Activated T-cell treated with anti-CD3 and anti-CD28 coated beads, Interleukin-2, amount 50 U/mL, for 4 hours (primary cell): ENCODE results near the gene PDIK1L. TPM values are rescaled to one million over a fixed set of nuclear protein-coding genes. Genes with fewer than 3 reads are reported as not detected.

Experiments
- ATAC-seq, 2 donors: fragments of 200-7000 bp; cut with Tn5 transposase; one replicate each; pipeline ENCODE4 v1.10.0; 2021
- DNase-seq: peaks from one replicate; pipeline ENCODE4 v3.0.0-alpha.2; 2020
- H3K27me3 Mint-ChIP-seq: one replicate; pipeline ENCODE4 v1.8.0; 2021; ENCODE audit warnings: low read depth, mixed read lengths
- H3K36me3 Mint-ChIP-seq: one replicate; pipeline ENCODE4 v1.8.0; 2022; ENCODE audit warnings: mixed read lengths; ENCODE audit not compliant: insufficient read depth
- H3K4me1 Mint-ChIP-seq: one replicate; pipeline ENCODE4 v1.8.0; 2021; ENCODE audit warnings: low read depth, mixed read lengths
- H3K4me3 Mint-ChIP-seq: one replicate; pipeline ENCODE4 v1.8.0; 2021; ENCODE audit warnings: mild to moderate bottlenecking, moderate library complexity, mixed read lengths
- H3K9me3 Mint-ChIP-seq: one replicate; pipeline ENCODE4 v1.8.0; 2021; ENCODE audit warnings: mixed read lengths
- total RNA-seq, 3 donors: library from RNA; stranded (reverse); gene quantifications; one replicate each; pipeline ENCODE4 v1.2.1, GENCODE V29; 2021

Gene PDIK1L
- total RNA-seq, 3 donors from 2014 or later, result 9.6 to 13.5 (median 12.2) TPM

DNA sequence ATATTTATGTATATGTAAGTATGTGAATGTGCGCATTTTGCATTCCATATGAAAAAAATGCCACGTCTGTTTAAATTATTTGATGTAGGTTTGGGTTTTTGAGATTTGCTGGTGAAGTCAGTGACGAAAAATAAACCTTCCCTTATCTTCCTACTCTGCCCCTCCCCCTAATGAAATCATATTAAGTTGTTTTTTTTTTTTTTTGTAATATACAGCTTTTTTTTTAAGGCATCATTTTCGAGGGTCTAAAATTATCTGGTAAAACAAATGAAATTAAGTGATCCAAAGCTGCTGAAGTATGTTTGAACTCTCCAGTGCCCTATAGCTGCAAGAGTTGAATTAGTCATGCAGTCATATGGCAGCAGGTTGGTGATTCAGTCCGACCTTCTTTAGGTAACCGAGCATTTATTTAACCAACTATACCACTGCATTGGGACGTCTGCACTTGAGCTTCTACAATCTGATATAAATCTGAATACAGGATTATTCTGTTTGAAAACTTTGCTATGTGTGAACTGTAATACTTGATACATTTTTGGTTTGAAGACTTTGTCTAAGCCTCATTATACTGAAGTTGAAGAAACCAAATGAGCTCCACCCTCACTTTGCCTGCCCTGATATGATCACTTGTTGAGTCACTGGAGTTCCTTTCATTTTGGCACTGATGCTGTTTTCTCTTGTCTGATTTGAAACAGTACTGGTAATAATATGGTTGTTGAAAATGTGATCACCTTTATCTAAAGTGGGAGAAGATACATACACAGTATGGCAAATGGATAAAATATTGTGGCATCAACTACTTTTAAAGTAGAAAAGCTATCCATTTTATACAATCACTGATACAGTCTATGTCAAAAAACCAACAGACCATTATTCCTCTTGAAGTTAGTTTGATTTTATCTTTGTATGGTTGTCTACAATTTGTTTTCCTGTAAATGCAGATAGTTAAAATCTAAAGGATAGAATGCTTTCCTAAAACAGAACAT, 11.7 kb downstream of the PDIK1L start:
- H3K9me3 Mint-ChIP-seq, result no peaks in the 10 kb centered on the region
- no peaks in the 10 kb centered on the region for H3K27me3 Mint-ChIP-seq
- ATAC-seq (peak; percentile 79 to 84), DNase-seq (no peak)
- peaks cover 56% of the 10 kb centered on the region for H3K4me1 Mint-ChIP-seq
- H3K4me3 Mint-ChIP-seq, result peak overlapping the region; percentile 3
- H3K36me3 Mint-ChIP-seq, result peaks cover 14% of the 10 kb centered on the region

DNA sequence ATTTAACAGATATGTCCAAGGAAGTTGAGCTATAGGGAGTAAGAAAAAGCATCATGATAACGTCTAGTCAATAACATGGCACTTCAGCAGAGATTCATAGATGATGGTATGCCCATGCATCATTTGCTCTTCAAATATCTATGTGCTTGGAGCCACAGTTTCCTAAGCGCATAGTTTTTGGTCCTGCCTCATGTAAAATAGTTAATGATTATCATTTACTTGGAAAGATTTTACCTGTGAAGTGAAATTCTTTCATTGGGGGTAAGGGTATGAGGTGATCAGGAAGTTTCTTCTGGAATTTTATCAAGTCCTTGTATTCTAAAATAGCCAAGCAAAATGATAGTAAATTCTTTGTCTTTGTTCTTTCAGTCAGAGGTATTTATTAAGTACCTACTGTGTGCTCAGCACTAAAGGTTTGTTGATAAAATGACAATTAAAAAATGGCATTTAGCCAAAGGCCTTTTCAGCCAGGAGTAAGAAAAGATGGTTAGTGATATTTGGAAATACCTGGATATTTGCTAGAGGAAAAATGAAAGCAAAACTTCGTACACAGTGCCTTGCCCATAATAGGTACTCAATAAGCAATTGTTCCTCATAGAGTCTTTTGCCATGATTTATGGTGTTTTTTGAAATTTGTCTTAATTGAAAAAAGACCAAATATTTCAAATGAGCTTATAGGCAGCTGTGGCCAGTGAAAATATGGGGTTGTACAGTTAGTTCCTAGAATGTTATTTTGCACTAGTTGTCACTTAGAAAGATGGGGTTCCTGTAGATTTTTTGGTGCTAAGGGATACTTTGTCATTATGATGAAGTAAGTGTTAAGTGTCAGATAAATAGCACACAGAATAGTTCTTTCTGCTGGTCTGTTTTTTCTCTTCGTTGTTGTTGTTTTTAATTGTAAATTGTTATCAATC, 13.1 kb downstream of the PDIK1L start:
- peaks cover 1% of the 10 kb centered on the region for H3K27me3 Mint-ChIP-seq
- no peak for DNase-seq
- peaks cover 58% of the 10 kb centered on the region for H3K4me1 Mint-ChIP-seq
- H3K36me3 Mint-ChIP-seq, result peaks cover 8% of the 10 kb centered on the region
- no peak overlapping the region for H3K4me3 Mint-ChIP-seq
- ATAC-seq, result no peak
- H3K9me3 Mint-ChIP-seq, result no peaks in the 10 kb centered on the region

DNA sequence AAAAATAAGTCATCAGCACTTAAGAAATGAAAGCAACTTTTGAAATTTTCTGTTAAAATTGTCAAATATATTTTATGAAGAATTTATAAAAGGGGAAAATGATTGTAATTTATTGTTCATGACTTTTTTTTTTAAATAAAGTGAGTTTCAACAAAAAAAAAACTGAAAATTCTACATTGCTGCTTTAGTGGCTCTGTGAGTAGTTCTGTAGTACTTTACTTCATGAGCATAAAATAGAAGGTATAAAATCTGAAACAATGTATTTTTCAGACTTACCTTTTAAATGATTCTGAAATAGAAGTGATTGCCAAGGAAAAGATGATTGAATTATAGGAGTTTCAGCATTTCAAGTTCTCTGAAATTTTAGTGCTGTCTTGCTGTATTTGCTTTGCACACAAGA, 13.8 kb downstream of the PDIK1L start:
- no peak for ATAC-seq
- Mint-ChIP-seq H3K36me3 (peaks cover 8% of the 10 kb centered on the region), H3K4me3 (no peak overlapping the region), H3K9me3 (no peaks in the 10 kb centered on the region), H3K4me1 (peaks cover 52% of the 10 kb centered on the region), H3K27me3 (peaks cover 1% of the 10 kb centered on the region)
- DNase-seq, result no peak

DNA sequence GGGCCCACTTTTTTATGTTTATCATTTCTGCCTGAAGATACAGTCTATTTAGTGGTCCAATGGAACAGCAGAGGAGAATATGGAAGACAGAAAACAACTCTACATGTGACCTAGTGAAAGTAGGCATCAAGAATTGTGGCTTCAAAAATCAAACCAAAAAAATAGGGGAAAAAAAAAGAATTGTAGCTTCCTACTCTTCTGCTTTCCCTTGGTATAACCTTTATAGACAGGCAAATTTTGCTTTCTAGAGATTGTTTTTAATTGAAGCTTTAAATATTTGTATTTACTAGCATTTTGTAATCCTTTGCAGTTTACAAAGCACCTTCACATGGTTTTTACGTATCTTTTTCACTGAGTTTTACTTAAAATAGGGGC, 14.3 kb downstream of the PDIK1L start:
- Mint-ChIP-seq H3K4me3 (peak overlapping the region; percentile 69), H3K4me1 (peaks cover 51% of the 10 kb centered on the region), H3K27me3 (peaks cover 1% of the 10 kb centered on the region), H3K9me3 (no peaks in the 10 kb centered on the region), H3K36me3 (peaks cover 8% of the 10 kb centered on the region)
- no peak for DNase-seq
- ATAC-seq, result no peak

DNA sequence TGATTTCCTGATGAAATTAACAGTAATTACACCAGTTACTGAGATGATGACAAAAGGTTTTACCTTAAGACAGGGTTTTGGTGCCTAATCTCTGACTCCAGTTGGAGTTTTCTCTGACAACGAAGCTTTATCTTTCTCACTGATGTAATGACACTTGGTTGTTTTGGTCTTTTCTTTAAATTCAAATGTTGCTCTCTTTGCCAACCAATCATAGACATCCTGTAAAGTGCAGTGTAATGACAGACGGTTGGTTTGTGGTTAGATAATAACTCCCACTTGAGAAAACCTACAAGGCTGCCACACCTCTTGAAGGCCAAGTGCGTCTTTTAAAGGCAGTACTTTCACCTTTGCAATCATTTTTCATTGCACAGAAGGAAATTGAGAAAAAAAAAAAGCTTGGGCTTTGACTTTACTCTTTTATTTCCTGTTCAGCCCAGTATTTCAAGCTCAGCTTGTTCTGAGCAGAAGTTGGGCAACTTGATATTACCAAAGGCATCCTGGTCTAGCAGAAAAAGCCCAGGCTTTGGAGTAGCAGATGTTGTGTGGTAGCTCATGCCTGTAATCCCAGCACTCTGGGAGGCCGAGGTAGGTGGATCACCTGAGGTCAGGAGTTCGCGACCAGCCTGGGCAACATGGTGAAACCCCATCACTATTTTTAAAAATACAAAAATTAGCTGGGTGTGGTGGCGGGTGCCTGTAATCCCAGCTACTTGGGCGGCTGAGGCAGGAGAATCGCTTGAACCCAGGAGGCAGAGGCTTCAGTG, 14.9 kb downstream of the PDIK1L start:
- Mint-ChIP-seq H3K4me3 (peak overlapping the region; percentile 69), H3K9me3 (no peaks in the 10 kb centered on the region), H3K27me3 (peaks cover 1% of the 10 kb centered on the region), H3K36me3 (peaks cover 8% of the 10 kb centered on the region), H3K4me1 (peaks cover 51% of the 10 kb centered on the region)
- peak; percentile 25 for DNase-seq
- peak; percentile 84 to 89 for ATAC-seq

DNA sequence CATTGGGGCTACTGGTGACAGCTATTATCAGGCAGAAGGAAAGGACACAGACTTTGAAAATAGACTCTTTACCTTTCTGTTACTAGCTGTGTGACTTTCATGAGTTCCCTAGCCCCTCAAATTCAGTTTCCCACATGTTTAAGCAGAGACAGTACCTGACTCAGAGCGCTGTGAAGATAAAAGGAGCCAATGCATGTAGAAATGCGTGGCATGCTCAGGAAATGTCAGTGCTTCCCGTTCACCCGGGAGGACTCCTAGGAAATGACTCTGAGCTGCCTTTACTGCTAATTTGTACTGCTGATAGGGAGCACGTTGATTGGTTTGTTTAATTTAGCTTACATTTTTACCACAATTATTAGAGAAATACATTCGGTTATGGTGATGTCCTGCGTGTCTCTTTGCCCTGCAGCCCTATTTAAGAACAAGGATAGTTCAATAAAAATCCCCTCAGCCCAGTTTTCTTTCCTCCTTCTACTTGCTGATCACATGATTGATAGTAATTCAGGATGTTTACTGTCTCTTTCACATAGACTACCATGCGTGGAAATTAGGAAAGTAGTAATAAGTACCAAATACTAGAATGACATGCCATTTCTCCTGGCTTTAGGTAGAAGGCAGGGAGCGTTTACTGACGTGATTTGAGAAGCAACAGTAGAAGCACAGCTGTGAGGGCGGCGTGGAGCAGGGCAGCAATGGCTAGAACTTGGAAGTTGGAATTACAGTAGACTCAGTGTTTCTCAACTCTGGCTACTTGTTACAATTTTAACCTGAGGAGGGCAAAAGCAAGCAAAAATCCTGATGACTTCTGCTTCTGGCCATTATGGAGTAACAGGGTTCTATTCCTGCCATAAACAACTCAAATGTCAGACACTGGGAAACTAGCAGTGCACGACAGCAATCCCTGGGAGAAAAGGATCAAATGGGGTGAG, 15.9 kb downstream of the PDIK1L start:
- ATAC-seq (no peak), DNase-seq (no peak)
- H3K9me3 Mint-ChIP-seq, result no peaks in the 10 kb centered on the region
- H3K36me3 Mint-ChIP-seq, result peaks cover 4% of the 10 kb centered on the region
- H3K4me1 Mint-ChIP-seq, result peaks cover 50% of the 10 kb centered on the region
- peaks cover 1% of the 10 kb centered on the region for H3K27me3 Mint-ChIP-seq
- peak overlapping the region; percentile 19 for H3K4me3 Mint-ChIP-seq

DNA sequence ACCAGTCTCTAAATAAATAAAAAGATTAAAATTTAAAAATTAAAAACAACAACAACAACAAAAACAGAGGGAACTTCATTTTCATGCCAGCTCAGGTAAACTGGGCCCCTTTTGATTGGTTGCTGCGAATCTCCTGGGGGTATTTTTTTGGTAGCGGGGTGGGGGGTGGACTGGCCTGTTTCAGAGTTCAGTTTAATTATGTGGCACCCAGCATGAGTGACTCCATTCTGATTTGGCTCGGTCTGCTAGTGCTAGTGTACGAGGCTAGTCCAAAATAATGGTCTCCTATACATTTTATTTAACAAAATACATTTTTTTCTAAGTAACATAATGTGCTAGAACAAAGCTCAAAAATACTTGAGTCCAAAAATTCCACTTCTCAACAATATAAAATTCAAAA, 18.2 kb downstream of the PDIK1L start:
- Mint-ChIP-seq H3K4me1 (peaks cover 33% of the 10 kb centered on the region), H3K4me3 (no peak overlapping the region), H3K9me3 (no peaks in the 10 kb centered on the region), H3K27me3 (peaks cover 1% of the 10 kb centered on the region), H3K36me3 (no peaks in the 10 kb centered on the region)
- DNase-seq (no peak), ATAC-seq (no peak)

DNA sequence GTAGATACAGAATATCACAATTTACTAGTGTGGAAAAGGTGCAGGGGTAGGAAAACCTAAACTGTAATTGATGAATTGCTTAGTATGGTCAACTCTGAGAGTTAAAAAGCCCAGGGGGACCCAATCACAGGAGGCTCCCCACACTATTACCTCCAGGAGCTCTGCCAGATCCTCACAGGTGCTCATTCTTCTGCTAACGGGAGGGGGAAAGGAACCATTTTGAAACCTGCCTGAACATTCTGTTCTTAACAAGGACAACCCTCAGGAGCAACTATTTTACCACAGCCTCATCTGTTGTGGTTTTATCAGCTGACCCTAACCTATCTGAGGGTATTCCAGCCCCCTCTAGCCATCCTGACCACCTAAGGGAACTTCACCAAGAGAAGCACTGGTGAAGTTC, 19.1 kb downstream of the PDIK1L start:
- H3K4me3 Mint-ChIP-seq, result no peak overlapping the region
- H3K9me3 Mint-ChIP-seq, result peaks cover 3% of the 10 kb centered on the region
- ATAC-seq (no peak), DNase-seq (no peak)
- H3K4me1 Mint-ChIP-seq, result peaks cover 28% of the 10 kb centered on the region
- no peaks in the 10 kb centered on the region for H3K36me3 Mint-ChIP-seq
- peaks cover 1% of the 10 kb centered on the region for H3K27me3 Mint-ChIP-seq

DNA sequence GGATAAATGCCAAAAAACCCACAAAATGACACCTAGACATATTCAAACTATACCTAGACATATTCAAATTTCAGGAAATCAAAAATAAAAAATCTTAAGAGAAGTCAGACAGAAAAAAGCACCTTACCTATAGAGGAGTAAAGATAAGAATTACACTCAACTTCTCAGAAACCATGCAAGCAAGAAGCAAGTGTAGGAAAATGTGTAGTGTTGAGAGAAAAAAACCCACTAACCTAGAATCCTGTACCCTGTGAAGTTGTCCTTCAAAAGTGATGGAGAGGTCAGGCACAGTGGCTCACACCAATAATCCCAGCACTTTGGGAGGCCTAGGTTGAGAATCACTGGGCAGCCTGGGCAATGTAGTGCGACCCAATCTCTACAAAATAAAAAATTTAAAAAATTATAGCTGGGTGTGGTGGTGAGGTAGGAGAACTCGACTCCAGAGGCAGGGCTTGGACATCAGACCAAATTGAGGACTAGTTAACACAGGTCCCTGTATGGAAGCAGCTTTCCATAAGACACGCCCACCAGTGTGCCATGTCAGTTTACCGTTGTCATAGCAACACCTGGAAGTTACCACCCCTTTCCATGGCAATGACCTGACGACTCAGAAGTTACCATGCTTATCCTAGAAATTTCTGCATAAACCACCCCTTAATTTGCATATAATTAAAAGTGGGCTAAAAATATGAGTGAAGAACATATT, 20.7 kb downstream of the PDIK1L start:
- H3K4me3 Mint-ChIP-seq, result no peak overlapping the region
- no peaks in the 10 kb centered on the region for H3K36me3 Mint-ChIP-seq
- peaks cover 1% of the 10 kb centered on the region for H3K27me3 Mint-ChIP-seq
- no peak for ATAC-seq
- H3K9me3 Mint-ChIP-seq, result peaks cover 3% of the 10 kb centered on the region
- no peak for DNase-seq
- H3K4me1 Mint-ChIP-seq, result peaks cover 13% of the 10 kb centered on the region

DNA sequence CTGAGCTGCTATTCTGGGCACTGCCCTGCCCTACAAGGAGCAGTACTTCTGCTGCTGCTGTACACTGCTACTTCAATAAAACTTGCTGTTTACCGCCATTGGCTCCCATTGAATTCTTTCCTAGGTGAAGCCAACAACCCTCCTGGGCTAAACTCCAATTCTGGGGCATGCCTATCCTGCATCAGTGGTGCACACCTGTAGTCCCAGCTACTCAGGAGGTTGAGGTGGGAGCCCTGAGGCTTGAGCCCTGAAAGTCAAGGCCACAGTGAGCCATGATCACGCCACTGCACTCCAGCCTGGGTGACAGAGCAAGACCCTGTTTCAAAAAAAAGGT, 21.2 kb downstream of the PDIK1L start:
- no peak for DNase-seq
- H3K4me3 Mint-ChIP-seq, result no peak overlapping the region
- peaks cover 3% of the 10 kb centered on the region for H3K9me3 Mint-ChIP-seq
- ATAC-seq, result no peak
- H3K36me3 Mint-ChIP-seq, result no peaks in the 10 kb centered on the region
- H3K27me3 Mint-ChIP-seq, result peaks cover 1% of the 10 kb centered on the region
- peaks cover 8% of the 10 kb centered on the region for H3K4me1 Mint-ChIP-seq

DNA sequence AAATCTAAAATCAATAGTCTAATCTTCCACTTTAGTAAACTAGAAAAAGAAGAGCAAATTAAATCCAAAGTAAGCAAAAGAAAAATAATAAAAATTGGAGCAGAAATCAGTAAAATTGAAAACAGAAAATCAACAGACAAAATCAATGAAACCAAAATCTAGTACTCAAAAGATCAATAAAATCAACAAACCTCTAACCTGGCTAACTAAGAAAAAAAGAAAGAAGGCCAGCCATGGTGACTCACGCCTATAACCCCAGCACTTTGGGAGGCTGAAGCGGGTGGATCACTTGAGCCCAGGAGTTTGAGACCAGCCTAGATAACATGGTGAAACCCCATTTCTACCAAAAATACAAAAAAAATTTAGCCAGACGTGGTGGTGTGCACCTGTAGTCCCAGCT, 22.8 kb downstream of the PDIK1L start:
- H3K9me3 Mint-ChIP-seq, result peaks cover 3% of the 10 kb centered on the region

DNA sequence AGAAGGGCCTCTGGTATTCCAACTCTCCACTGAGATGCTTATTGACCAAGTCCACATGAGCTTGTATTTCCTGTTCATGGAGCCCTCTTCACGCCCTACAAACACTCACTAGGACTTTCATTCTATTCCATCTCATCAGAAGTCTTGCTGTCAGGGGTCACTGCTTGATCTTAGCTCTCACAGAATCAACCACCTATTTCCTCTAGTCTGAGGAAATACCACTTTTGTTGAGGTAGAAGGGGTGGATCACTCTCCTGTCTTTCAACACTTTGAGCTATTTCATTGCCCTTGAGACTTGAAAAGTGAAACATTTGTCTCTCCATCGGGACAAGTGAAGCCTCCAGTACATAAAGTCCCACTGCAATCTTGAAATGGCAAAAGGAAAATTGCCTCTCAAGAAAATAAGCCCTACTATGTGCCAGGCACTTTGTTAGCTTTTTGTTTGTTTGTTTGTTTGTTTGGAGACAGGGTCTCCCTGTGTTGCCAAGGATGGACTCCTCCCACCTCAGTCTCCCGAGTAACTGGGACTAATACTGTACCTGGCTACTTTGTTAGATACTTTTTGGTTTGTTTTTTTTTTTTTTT, 27.4 kb downstream of the PDIK1L start:
- peaks cover 7% of the 10 kb centered on the region for H3K4me1 Mint-ChIP-seq
- ATAC-seq, result no peak

More for the DNA sequence above, 22.8 kb downstream of the PDIK1L start:
- Mint-ChIP-seq H3K27me3 (no peaks in the 10 kb centered on the region), H3K36me3 (no peaks in the 10 kb centered on the region), H3K4me3 (no peak overlapping the region), H3K4me1 (peaks cover 7% of the 10 kb centered on the region)
- DNase-seq (no peak), ATAC-seq (no peak)

More for the DNA sequence above, 27.4 kb downstream of the PDIK1L start:
- H3K9me3 Mint-ChIP-seq, result peaks cover 3% of the 10 kb centered on the region
- no peaks in the 10 kb centered on the region for H3K27me3 Mint-ChIP-seq
- no peak for DNase-seq
- no peaks in the 10 kb centered on the region for H3K36me3 Mint-ChIP-seq
- H3K4me3 Mint-ChIP-seq, result no peak overlapping the region
